ENCODE data around the gene DIS3L2. TPM values are rescaled to one million over a fixed set of nuclear protein-coding genes. Genes with fewer than 3 reads are reported as not detected.

DIS3L2 gene
- total RNA-seq, 2 experiments from 2014 or later, result 20.2 to 20.6 TPM

- Histone ChIP-seq H3K4me1 (ENCODE audit: insufficient read depth, low read length, poor library complexity, severe bottlenecking) (peaks cover 19% of the 10 kb centered on the region), H2AFZ (ENCODE audit: low read length) (no peak overlapping the region), H3K4me2 (ENCODE audit: low read length) (0 out of 2 replicates have a peak overlapping the region, but pooled peaks have one; percentile 20), H3K9me3 (ENCODE audit: low read length) (no peaks in the 10 kb centered on the region), H4K20me1 (ENCODE audit: insufficient read depth, low read length) (no peaks in the 10 kb centered on the region), H3K9me2 (ENCODE audit: insufficient read depth, low read length) (no peaks in the 10 kb centered on the region), H3K79me2 (ENCODE audit: insufficient read depth, low read depth, low read length) (no peaks in the 10 kb centered on the region), H3K4me3 (ENCODE audit: low read depth, low read length, poor library complexity, severe bottlenecking) (no peak overlapping the region), H3K36me3 (ENCODE audit: insufficient read depth, low read length) (no peaks in the 10 kb centered on the region), H3K27ac (ENCODE audit: low read depth, low read length, poor library complexity, severe bottlenecking) (no peak overlapping the region)
- ChIA-PET POLR2A (interaction anchor here (1.0 kb wide), 1 partner anchor 204 kb away, joined by 3 read pairs; no protein-coding TSS in a partner anchor), CTCF (ENCODE audit: unreplicated experiment) (interaction anchor here (0.6 kb wide), 1 partner anchor 606 kb away, joined by 3 read pairs; no protein-coding TSS in a partner anchor)
- no TSS peak for BruUV-seq (replicated peaks)
- no peak for DNase-seq (ENCODE audit: low spot score)
- intact Hi-C loops (cut with micrococcal nuclease; ENCODE audit: unreplicated experiment), result no loop called here
- TF ChIP-seq CTCF (conservative IDR thresholded peaks at IDR 0.05; ENCODE audit: low read length) (no peak), EZH2phosphoT487 (IDR thresholded peaks at IDR 0.05; ENCODE audit: borderline replicate concordance, low read depth, low read length) (no peak)
These were observed 28.9 kb upstream of the DIS3L2 start for GRCh38 chr2:231932711-231932970.

- TF ChIP-seq EZH2phosphoT487 (IDR thresholded peaks at IDR 0.05; ENCODE audit: borderline replicate concordance, low read depth, low read length) (no peak), CTCF (conservative IDR thresholded peaks at IDR 0.05; ENCODE audit: low read length) (peak; percentile 61; the same call in 1 of the 2 replicates)
- H3K79me2 ChIP-seq (ENCODE audit: insufficient read depth, low read depth, low read length), result no peaks in the 10 kb centered on the region
- H3K4me2 ChIP-seq (ENCODE audit: low read length), result peak overlapping the region; percentile 20; the same call in 1 of the 2 replicates
- ChIA-PET POLR2A (interaction anchor here (1.0 kb wide), 1 partner anchor 204 kb away, joined by 3 read pairs; no protein-coding TSS in a partner anchor), CTCF (ENCODE audit: unreplicated experiment) (interaction anchor here (0.6 kb wide), 1 partner anchor 607 kb away, joined by 3 read pairs; no protein-coding TSS in a partner anchor)
- H3K9me3 ChIP-seq (ENCODE audit: low read length), result no peaks in the 10 kb centered on the region
- intact Hi-C loops (cut with micrococcal nuclease; ENCODE audit: unreplicated experiment), result no loop called here
- H3K36me3 ChIP-seq (ENCODE audit: insufficient read depth, low read length), result no peaks in the 10 kb centered on the region
- no peaks in the 10 kb centered on the region for H4K20me1 ChIP-seq (ENCODE audit: insufficient read depth, low read length)
- H3K9me2 ChIP-seq (ENCODE audit: insufficient read depth, low read length), result no peaks in the 10 kb centered on the region
- peaks cover 19% of the 10 kb centered on the region for H3K4me1 ChIP-seq (ENCODE audit: insufficient read depth, low read length, poor library complexity, severe bottlenecking)
- no peak overlapping the region for H3K4me3 ChIP-seq (ENCODE audit: low read depth, low read length, poor library complexity, severe bottlenecking)
- DNase-seq (ENCODE audit: low spot score), result peak; percentile 49
- H2AFZ ChIP-seq (ENCODE audit: low read length), result no peak overlapping the region
- no peak overlapping the region for H3K27ac ChIP-seq (ENCODE audit: low read depth, low read length, poor library complexity, severe bottlenecking)
- no TSS peak for BruUV-seq (replicated peaks)
These were observed 28.3 kb upstream of the DIS3L2 start for GRCh38 chr2:231932985-231933915.

GRCh38 chr2:231933916-231934401 lies 27.6 kb upstream of the DIS3L2 start:
- TF ChIP-seq EZH2phosphoT487 (IDR thresholded peaks at IDR 0.05; ENCODE audit: borderline replicate concordance, low read depth, low read length) (no peak), CTCF (conservative IDR thresholded peaks at IDR 0.05; ENCODE audit: low read length) (no peak)
- intact Hi-C loops (cut with micrococcal nuclease; ENCODE audit: unreplicated experiment), result no loop called here
- Histone ChIP-seq H3K79me2 (ENCODE audit: insufficient read depth, low read depth, low read length) (no peaks in the 10 kb centered on the region), H4K20me1 (ENCODE audit: insufficient read depth, low read length) (no peaks in the 10 kb centered on the region), H3K4me2 (ENCODE audit: low read length) (0 out of 2 replicates have a peak overlapping the region, but pooled peaks have one; percentile 20), H3K4me3 (ENCODE audit: low read depth, low read length, poor library complexity, severe bottlenecking) (no peak overlapping the region), H2AFZ (ENCODE audit: low read length) (no peak overlapping the region), H3K4me1 (ENCODE audit: insufficient read depth, low read length, poor library complexity, severe bottlenecking) (peaks cover 19% of the 10 kb centered on the region), H3K9me2 (ENCODE audit: insufficient read depth, low read length) (no peaks in the 10 kb centered on the region), H3K36me3 (ENCODE audit: insufficient read depth, low read length) (no peaks in the 10 kb centered on the region), H3K9me3 (ENCODE audit: low read length) (no peaks in the 10 kb centered on the region), H3K27ac (ENCODE audit: low read depth, low read length, poor library complexity, severe bottlenecking) (no peak overlapping the region)
- ChIA-PET POLR2A (no interaction called here), CTCF (ENCODE audit: unreplicated experiment) (no interaction called here)
- DNase-seq (ENCODE audit: low spot score), result peak; percentile 31
- BruUV-seq (replicated peaks), result no TSS peak

All from OCI-LY7 (cell line).